HG03039 (cell line): Measurements from ENCODE around the gene GATAD2B.
"Not testable (repeated sequence)": the region's sequence is repeated elsewhere in the genome, so short reads cannot be mapped to it uniquely, and the experiment has no call there.

Experiments used
- ATAC-seq: cut with Tn5 transposase; IDR thresholded peaks from one replicate; pipeline ENCODE4 v1.9.1; 2021; ENCODE audit warnings: mild to moderate bottlenecking, moderate library complexity; ENCODE audit not compliant: unreplicated experiment

GATAD2B gene

GRCh38 chr1:153844349-153844748 lies 78.4 kb downstream of the GATAD2B start:
- not testable (repeated sequence) for ATAC-seq

- no peak for ATAC-seq
These were observed 80.7 kb downstream of the GATAD2B start for GRCh38 chr1:153842006-153842471.

GRCh38 chr1:153841463-153841994 lies 81.2 kb downstream of the GATAD2B start:
- ATAC-seq, result no peak

- ATAC-seq, result not testable (repeated sequence)
These were observed 82.0 kb downstream of the GATAD2B start for GRCh38 chr1:153840774-153841173.

GRCh38 chr1:153833968-153834367 lies 88.8 kb downstream of the GATAD2B start:
- ATAC-seq, result not testable (repeated sequence)

GRCh38 chr1:153833171-153833570 lies 89.6 kb downstream of the GATAD2B start:
- no peak for ATAC-seq

- ATAC-seq, result no peak
These were observed 90.5 kb downstream of the GATAD2B start for GRCh38 chr1:153832293-153832692.

GRCh38 chr1:153831026-153831425 lies 91.7 kb downstream of the GATAD2B start:
- no peak for ATAC-seq

GRCh38 chr1:153827168-153827964 lies 95.4 kb downstream of the GATAD2B start:
- ATAC-seq, result no peak

GRCh38 chr1:153818876-153819275 lies 103.9 kb downstream of the GATAD2B start:
- no peak for ATAC-seq

GRCh38 chr1:153816283-153816889 lies 106.4 kb downstream of the GATAD2B start:
- no peak for ATAC-seq

- ATAC-seq, result peak; percentile 13
These were observed 116.7 kb downstream of the GATAD2B start for GRCh38 chr1:153805886-153806719.

- ATAC-seq, result peak; percentile 77
These were observed 117.6 kb downstream of the GATAD2B start for GRCh38 chr1:153805042-153805745.

- ATAC-seq, result no peak
These were observed 118.7 kb downstream of the GATAD2B start for GRCh38 chr1:153804112-153804511.

- ATAC-seq, result no peak
These were observed 119.2 kb downstream of the GATAD2B start for GRCh38 chr1:153803470-153804056.

- ATAC-seq, result no peak
These were observed 120.7 kb downstream of the GATAD2B start for GRCh38 chr1:153801786-153802697.

- ATAC-seq, result no peak
These were observed 121.6 kb downstream of the GATAD2B start for GRCh38 chr1:153801028-153801625.

- no peak for ATAC-seq
These were observed 122.3 kb downstream of the GATAD2B start for GRCh38 chr1:153800516-153800915.
